ENCODE results near the gene TUT1.

The TUT1 gene

DNA sequence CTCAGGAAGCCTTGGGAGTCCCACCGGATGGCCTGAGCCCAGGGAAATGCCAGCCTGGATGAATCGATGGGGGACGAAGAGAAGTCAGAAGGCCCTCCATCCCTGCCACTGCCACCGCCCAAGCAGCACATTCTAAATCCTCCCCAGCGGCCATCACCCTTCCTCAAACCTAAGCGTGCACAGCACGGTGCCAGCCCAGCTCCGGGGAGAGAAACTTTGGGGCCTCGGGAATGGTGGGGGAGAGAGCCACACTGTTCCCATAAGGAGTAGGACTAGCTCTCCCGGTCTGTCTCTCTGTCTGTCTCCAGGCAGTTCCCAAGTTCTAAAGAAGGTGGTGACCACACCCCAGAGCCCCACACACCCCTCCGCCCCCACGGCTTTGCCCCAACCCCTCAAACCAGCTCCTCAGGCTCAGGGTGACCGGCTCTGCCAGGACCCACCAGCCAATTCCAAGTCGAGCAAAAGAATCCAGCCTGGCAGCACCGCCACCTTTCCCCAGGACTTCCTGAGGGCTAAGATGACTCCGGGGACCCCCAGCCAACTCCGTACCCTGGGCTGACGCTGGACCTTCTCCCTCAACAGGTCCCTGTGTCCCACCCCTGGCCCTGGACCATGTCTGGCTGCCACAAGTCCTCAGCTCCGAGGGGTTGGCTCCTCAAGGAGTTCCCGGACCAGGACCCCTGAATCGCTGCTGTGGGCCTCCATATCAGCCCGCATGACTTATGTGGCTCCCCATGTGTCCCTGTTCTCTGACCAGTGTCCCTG, 47.5 kb downstream of the TUT1 start:
- TF ChIP-seq, protein P1, sequence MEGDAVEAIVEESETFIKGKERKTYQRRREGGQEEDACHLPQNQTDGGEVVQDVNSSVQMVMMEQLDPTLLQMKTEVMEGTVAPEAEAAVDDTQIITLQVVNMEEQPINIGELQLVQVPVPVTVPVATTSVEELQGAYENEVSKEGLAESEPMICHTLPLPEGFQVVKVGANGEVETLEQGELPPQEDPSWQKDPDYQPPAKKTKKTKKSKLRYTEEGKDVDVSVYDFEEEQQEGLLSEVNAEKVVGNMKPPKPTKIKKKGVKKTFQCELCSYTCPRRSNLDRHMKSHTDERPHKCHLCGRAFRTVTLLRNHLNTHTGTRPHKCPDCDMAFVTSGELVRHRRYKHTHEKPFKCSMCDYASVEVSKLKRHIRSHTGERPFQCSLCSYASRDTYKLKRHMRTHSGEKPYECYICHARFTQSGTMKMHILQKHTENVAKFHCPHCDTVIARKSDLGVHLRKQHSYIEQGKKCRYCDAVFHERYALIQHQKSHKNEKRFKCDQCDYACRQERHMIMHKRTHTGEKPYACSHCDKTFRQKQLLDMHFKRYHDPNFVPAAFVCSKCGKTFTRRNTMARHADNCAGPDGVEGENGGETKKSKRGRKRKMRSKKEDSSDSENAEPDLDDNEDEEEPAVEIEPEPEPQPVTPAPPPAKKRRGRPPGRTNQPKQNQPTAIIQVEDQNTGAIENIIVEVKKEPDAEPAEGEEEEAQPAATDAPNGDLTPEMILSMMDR (conservative IDR thresholded peaks at IDR 0.05; ENCODE audit: low read depth, low read length) = no peak
- no peak for DNase-seq (ENCODE audit: low read depth)
- peak overlapping the region; percentile 92 for H3K4me3 ChIP-seq (ENCODE audit: low read depth, low read length)

DNA sequence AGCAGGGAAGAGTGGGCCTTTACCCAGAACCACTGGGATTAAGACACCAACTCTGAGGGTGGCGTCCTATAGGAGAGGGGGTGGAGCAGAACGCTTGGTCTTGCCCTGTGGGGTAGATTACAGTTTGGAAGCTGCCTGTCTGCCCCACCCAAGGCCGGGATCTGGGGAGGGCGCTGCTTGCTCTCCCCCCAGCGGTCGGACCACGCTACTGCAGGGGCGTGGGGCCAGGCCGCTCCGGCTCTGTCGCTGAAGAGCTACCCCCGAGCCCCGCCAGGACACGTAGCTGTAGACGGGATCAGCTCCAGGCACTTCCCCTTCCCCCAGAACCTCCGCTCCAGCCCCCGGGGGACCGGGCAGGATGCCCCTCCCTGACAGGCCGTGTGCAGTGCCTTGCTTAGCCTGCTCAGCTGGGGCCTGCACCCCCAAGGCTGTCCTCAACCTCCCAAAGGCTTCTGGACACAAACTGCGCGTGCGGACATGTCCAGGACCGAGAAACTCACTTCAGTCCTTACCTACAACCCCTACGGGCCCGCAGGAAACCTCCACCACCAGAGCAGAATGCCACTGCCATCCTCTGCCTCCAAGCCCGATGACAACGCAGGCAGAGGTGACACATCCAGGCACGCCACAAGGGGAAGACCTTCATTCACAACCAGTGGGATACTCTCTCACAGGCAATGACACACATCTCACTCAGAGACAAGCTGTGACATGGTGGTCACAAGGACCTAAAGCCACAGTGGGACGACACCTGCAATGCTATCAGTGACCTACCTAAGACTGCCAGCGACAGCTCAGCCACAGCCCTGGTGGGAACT, 48.4 kb downstream of the TUT1 start:
- peak; percentile 74 for DNase-seq (ENCODE audit: low read depth)

DNA sequence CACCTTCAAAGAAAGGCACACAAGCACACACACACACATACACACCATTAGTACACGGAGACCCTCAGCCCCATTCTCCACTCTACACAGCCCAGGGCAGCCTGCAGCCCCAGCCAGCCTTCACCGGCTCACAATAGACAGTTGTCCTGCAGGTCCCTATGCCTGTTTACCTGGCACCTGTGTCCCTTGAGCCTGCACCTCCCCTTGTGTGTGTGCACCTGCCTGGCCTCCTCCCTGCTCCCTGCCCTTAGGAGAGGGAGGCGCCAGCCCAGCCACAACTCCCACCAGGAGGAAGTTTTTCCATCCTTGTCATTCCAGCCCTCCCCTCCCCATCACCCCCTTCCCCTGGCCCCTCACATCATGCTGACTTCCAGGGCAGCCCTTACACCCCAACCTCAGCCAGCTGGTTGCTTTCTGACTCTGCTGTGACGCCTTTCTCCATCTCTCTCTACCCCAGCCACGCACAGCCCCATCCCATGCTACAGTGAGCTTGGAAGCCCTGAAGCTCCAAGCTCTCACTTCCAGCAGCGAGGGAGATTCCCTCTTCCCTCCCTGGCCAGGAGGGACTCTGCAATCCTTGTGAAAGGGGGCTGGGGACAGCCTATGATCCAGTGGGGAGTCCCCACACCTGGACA, 49.1 kb downstream of the TUT1 start:
- TF ChIP-seq, protein P1 (conservative IDR thresholded peaks at IDR 0.05; ENCODE audit: low read depth, low read length) = no peak
- no peak for DNase-seq (ENCODE audit: low read depth)
- peak overlapping the region; percentile 92 for H3K4me3 ChIP-seq (ENCODE audit: low read depth, low read length)

More for the DNA sequence above, 48.4 kb downstream of the TUT1 start:
- peak overlapping the region; percentile 92 for H3K4me3 ChIP-seq (ENCODE audit: low read depth, low read length)
- TF ChIP-seq, protein P1 (conservative IDR thresholded peaks at IDR 0.05; ENCODE audit: low read depth, low read length) = peak; percentile 95

GRCh38 chr11:62540804-62541701, 50.3 kb downstream of the TUT1 start:
- peak overlapping the region; percentile 26 for H3K4me3 ChIP-seq (ENCODE audit: low read depth, low read length)
- peak; percentile 35 for DNase-seq (ENCODE audit: low read depth)
- TF ChIP-seq, protein P1 (conservative IDR thresholded peaks at IDR 0.05; ENCODE audit: low read depth, low read length) = no peak

DNA sequence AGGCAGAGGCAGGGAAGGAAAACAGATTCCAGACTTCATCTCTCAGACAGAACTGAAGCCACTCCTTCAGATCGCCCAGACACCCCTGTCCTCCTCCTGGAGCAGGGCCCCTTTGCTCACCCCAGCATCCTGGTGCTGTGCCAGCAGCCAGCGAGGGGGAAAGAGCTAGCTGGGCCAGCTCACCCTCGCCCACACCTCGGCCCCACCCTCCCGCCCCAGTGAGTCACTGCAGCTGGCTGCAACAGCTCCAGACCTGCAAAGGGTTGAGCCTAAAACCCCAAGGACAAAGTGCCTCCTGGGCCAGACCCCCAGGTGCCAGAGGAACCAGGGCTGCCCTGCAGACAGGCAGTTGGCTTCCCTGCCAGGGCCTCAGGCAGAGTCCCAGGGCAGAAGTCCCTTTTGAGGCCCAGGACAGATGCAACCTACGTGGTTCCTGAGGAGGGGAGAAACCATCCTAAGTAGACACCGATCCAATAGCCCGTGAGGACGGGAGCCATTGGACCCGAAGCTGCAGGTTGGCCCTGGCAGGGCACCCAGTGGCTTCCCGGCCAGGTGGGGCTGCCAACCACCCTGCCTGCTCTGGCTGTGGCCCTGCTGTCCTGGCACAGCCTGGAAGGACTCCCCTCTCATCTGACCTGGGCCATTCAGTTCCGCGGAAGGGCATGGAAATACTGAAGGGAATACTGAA, 51.9 kb downstream of the TUT1 start:
- H3K4me3 ChIP-seq (ENCODE audit: low read depth, low read length) = peak overlapping the region; percentile 27
- TF ChIP-seq, protein P1 (conservative IDR thresholded peaks at IDR 0.05; ENCODE audit: low read depth, low read length) = no peak
- peak; percentile 84 for DNase-seq (ENCODE audit: low read depth)

Measured in choroid plexus epithelial cell (primary cell).